HUES48 (cell line): ENCODE measurements around the gene GPR18.

Source experiments
- H3K27ac ChIP-seq: one replicate; pipeline ENCODE4 v1.7.0; 2013; ENCODE audit warnings: low read depth, low read length, inconsistent platforms
- H3K27me3 ChIP-seq: 2 replicates; pipeline ENCODE4 v1.6.1; 2013; ENCODE audit warnings: mild to moderate bottlenecking, low read length; ENCODE audit not compliant: control insufficient read depth, insufficient read depth
- H3K36me3 ChIP-seq: 2 replicates; pipeline ENCODE4 v1.6.1; 2013; ENCODE audit warnings: low read length; ENCODE audit not compliant: control insufficient read depth, insufficient read depth
- H3K4me1 ChIP-seq: 2 replicates; pipeline ENCODE4 v1.6.1; 2013; ENCODE audit warnings: mild to moderate bottlenecking, low read length; ENCODE audit not compliant: control insufficient read depth, insufficient read depth
- H3K4me3 ChIP-seq: 2 replicates; pipeline ENCODE4 v1.5.1; 2013; ENCODE audit warnings: mild to moderate bottlenecking, low read depth, low read length
- H3K9ac ChIP-seq: 2 replicates; pipeline ENCODE4 v1.6.1; 2013; ENCODE audit warnings: mild to moderate bottlenecking, low read depth, low read length, moderate library complexity
- H3K9me3 ChIP-seq: 2 replicates; pipeline ENCODE4 v1.6.1; 2013; ENCODE audit warnings: low read length; ENCODE audit not compliant: control insufficient read depth, insufficient read depth

GPR18 gene

DNA sequence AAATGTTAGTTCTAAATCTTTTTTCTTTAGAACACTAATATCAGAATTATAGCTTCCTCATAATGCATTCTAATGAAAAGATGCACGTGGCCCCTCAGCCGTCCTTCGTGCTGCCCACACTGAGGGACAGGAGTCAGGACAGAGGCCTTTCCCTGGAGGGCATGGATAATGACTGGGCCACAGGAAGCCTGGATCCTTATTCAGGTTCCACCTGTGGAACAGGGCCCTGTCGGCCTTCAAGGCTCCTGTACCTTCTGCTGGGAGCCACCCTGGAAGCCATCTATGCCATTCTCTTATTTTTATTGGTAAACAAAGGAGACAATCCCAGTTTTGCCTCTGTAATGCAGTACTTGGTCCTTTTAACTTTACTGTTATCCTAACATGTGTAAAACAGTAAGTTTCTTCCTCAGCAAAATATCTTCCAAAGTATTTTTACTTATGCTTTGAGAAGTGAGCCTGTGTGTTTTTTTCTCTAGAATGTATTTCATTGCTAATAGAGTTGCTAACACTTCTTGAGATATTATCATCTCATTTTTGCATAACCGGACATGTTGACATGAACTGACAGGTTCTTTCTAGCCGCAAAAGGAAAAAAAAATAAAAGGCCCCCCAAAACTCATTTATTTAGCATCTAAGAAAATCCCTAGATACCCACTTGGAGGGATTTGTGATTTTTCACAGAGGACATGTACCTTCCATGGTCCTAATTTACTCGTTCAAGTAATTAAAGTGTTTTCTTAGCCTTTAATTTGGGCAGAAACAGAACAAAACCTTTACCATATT is 43.1 kb upstream of the GPR18 start:
- H3K4me1 ChIP-seq: peaks cover 7% of the 10 kb centered on the region; the same call in 1 of the 2 replicates
- no peak overlapping the region for H3K4me3 ChIP-seq
- no peaks in the 10 kb centered on the region for H3K9me3 ChIP-seq
- no peak overlapping the region for H3K9ac ChIP-seq
- H3K36me3 ChIP-seq: 0 out of 2 replicates have a peak, but pooled peaks cover 3% of the 10 kb centered on the region
- no peaks in the 10 kb centered on the region for H3K27me3 ChIP-seq
- no peak overlapping the region for H3K27ac ChIP-seq

DNA sequence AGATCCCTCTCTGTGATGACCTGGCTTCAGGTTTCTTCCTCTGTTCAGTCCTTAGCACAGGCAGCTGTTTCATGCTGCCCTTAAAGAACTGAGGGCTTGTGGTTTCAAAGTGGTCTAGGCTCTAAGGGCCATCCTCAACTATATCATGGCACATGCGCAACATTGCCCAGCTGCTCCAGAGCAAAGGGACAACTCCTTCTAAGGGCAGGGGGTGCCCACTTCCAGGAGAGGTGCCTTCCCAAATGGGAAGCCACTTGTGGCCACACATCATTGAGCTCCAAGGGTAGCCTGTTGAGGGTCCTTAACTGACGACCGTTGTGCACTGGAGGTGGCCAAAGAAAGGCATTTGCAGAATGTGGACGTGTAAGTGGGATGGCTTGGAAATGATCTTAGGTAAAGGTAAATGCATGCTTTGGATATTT is 41.8 kb upstream of the GPR18 start:
- Histone ChIP-seq H3K9me3 (no peaks in the 10 kb centered on the region), H3K27me3 (no peaks in the 10 kb centered on the region), H3K4me1 (peaks cover 6% of the 10 kb centered on the region; the same call in 1 of the 2 replicates), H3K27ac (no peak overlapping the region), H3K9ac (no peak overlapping the region), H3K36me3 (0 out of 2 replicates have a peak, but pooled peaks cover 3% of the 10 kb centered on the region), H3K4me3 (no peak overlapping the region)

DNA sequence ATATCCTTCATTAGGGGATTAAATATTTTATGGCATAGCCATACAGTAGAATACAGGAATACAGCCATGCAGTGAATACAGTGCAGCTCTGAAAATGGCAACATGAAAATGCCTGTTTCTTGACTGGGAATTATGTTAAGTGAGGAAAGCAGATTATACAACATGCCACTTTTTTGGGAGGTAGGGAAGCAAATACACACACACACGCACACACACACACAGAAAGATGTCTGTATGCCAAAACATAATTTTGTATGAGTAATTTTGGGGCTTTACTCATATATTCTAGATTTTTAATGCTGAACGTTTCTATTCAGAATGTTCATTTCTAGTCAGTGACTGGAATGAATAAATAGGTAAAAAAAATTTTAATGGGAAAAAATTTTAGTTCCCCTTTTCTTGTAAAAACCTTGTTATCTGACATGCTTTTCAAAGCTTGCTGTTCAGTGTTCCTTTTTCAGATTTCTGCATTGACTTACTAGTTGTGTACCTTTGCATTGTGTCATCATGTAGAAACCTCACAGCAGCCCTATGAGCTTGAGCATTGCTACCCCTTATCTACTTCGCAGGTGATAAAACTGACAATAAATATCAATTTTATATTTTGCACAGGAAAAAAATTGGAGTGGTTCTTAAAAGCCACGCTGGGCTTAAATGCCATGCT is 41.2 kb upstream of the GPR18 start:
- Histone ChIP-seq H3K4me1 (peaks cover 6% of the 10 kb centered on the region; the same call in 1 of the 2 replicates), H3K27ac (no peak overlapping the region), H3K9ac (no peak overlapping the region), H3K4me3 (no peak overlapping the region), H3K27me3 (no peaks in the 10 kb centered on the region), H3K36me3 (0 out of 2 replicates have a peak, but pooled peaks cover 3% of the 10 kb centered on the region), H3K9me3 (no peaks in the 10 kb centered on the region)

DNA sequence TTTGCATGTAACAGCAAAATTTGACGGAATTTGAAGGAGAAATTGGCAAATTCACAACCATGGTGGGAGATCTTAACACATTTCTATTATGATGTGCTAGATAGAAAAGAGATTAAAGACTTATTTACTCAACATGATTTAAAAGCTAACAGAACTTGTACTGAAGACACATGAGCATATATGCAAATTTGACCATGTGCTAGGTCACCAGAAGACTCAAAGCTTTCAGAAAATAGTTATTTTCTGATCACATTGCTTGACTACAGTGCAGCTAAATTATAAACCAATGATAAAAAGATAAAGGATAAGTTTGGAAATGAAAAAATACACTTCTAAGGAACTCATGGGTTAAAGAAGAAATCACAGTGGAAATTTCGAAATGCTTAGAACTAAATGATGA is 39.9 kb upstream of the GPR18 start:
- H3K27me3 ChIP-seq: no peaks in the 10 kb centered on the region
- H3K4me3 ChIP-seq: no peak overlapping the region
- peaks cover 6% of the 10 kb centered on the region; the same call in 1 of the 2 replicates for H3K4me1 ChIP-seq
- H3K36me3 ChIP-seq: 0 out of 2 replicates have a peak, but pooled peaks cover 3% of the 10 kb centered on the region
- no peak overlapping the region for H3K9ac ChIP-seq
- H3K9me3 ChIP-seq: no peaks in the 10 kb centered on the region
- no peak overlapping the region for H3K27ac ChIP-seq

GRCh38 chr13:99297331-99297730 is 39.2 kb upstream of the GPR18 start:
- Histone ChIP-seq H3K27ac (no peak overlapping the region), H3K9ac (no peak overlapping the region), H3K4me3 (no peak overlapping the region), H3K4me1 (peaks cover 6% of the 10 kb centered on the region; the same call in 1 of the 2 replicates), H3K9me3 (no peaks in the 10 kb centered on the region), H3K27me3 (no peaks in the 10 kb centered on the region), H3K36me3 (0 out of 2 replicates have a peak, but pooled peaks cover 3% of the 10 kb centered on the region)

GRCh38 chr13:99296398-99296797 is 38.2 kb upstream of the GPR18 start:
- H3K4me3 ChIP-seq: no peak overlapping the region
- no peak overlapping the region for H3K27ac ChIP-seq
- peaks cover 6% of the 10 kb centered on the region; the same call in 1 of the 2 replicates for H3K4me1 ChIP-seq
- H3K36me3 ChIP-seq: 0 out of 2 replicates have a peak, but pooled peaks cover 3% of the 10 kb centered on the region
- H3K27me3 ChIP-seq: no peaks in the 10 kb centered on the region
- no peaks in the 10 kb centered on the region for H3K9me3 ChIP-seq
- H3K9ac ChIP-seq: no peak overlapping the region

DNA sequence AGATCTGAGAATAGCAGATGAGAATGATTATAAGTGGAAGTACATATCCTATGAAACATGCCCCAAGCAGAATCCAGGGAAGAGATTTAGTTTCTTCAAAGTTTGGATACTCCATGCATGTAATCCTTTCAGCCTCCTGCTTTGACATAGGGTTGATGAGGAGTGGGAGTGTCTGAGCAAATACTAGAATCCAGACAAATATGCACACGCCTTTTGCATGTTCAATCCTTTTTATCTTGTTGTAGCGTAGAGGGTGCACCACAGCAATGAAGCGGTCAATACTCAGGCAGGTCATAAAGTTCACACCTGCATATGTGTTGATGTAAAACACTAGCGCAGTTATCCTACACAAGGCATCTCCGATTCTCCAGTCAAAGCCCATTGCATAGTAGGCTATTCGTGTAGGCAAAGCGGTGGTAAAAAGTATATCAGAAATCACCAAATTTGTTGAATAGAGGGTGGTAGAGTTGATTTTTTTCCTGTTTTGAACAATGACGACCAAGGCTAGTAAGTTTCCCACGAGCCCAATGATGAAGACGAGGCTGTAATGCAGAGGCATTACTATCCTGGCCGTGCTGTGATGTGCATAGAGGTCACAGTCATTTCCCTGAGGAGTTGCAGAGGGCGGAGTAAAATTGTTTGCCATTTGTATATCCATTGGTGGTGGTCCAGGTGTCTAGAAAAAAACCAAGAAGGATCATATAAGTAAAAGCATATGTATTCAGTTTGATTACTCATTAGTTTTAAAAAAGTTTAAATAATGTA is 37.5 kb upstream of the GPR18 start:
- peaks cover 6% of the 10 kb centered on the region; the same call in 1 of the 2 replicates for H3K4me1 ChIP-seq
- H3K9ac ChIP-seq: no peak overlapping the region
- H3K4me3 ChIP-seq: no peak overlapping the region
- 0 out of 2 replicates have a peak, but pooled peaks cover 3% of the 10 kb centered on the region for H3K36me3 ChIP-seq
- no peaks in the 10 kb centered on the region for H3K9me3 ChIP-seq
- H3K27ac ChIP-seq: no peak overlapping the region
- no peaks in the 10 kb centered on the region for H3K27me3 ChIP-seq

- H3K4me3 ChIP-seq: no peak overlapping the region
- peaks cover 3% of the 10 kb centered on the region; the same call in 1 of the 2 replicates for H3K4me1 ChIP-seq
- H3K9ac ChIP-seq: no peak overlapping the region
- H3K27ac ChIP-seq: no peak overlapping the region
- H3K36me3 ChIP-seq: 0 out of 2 replicates have a peak, but pooled peaks cover 3% of the 10 kb centered on the region
- no peaks in the 10 kb centered on the region for H3K27me3 ChIP-seq
- no peaks in the 10 kb centered on the region for H3K9me3 ChIP-seq
Observed at GRCh38 chr13:99294958-99295357, 36.8 kb upstream of the GPR18 start.

DNA sequence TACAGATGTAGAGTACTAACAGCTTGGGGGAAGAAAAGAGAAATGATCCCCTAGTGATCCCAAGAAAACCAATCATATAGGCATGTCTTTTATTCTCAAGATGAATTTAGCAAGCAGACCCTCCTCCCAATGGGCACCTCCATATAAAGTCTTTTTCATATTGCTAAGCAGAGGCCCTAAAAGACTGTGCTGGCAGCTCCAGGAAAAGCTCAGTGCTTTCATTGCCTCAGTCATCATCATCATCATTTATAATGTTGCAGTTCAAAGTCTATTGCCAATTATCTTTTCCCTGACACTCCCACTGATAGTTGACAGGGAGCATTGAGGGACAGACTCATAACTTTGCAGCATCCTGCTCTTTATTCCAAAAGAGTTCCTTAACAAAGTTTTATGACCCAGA is 36.0 kb upstream of the GPR18 start:
- Histone ChIP-seq H3K36me3 (0 out of 2 replicates have a peak, but pooled peaks cover 3% of the 10 kb centered on the region), H3K9me3 (no peaks in the 10 kb centered on the region), H3K27ac (no peak overlapping the region), H3K27me3 (no peaks in the 10 kb centered on the region), H3K9ac (no peak overlapping the region), H3K4me3 (no peak overlapping the region), H3K4me1 (no peaks in the 10 kb centered on the region; the same call in 1 of the 2 replicates)

DNA sequence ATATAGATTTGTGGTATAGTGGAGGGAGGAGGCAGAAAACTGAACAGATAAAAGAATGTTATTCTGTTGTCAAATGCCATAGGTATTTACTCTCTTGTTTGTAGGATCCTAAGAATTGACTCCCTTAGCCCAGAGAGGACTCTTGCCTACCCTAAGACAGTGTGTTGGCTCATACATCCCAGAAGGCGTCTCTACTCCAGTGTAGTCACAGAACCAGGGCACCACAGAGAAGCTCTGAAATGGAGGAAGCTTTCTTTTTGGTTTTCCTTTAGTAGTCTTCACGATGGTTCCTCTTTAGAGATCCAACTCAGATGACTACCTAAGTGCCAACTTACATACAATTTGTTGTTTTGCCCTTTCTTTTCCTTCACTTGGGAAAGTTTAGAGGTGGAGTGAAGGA is 35.0 kb upstream of the GPR18 start:
- Histone ChIP-seq H3K36me3 (0 out of 2 replicates have a peak, but pooled peaks cover 3% of the 10 kb centered on the region), H3K4me1 (no peaks in the 10 kb centered on the region; the same call in 1 of the 2 replicates), H3K4me3 (no peak overlapping the region), H3K27me3 (no peaks in the 10 kb centered on the region), H3K9me3 (no peaks in the 10 kb centered on the region), H3K27ac (no peak overlapping the region), H3K9ac (no peak overlapping the region)
